D341Med (cell line): Measurements from ENCODE around the gene C14orf180.

Experiments used
- DNase-seq: peaks from one replicate; pipeline ENCODE4 v3.0.0; 2012; ENCODE audit warnings: low spot score

The C14orf180 gene

DNA sequence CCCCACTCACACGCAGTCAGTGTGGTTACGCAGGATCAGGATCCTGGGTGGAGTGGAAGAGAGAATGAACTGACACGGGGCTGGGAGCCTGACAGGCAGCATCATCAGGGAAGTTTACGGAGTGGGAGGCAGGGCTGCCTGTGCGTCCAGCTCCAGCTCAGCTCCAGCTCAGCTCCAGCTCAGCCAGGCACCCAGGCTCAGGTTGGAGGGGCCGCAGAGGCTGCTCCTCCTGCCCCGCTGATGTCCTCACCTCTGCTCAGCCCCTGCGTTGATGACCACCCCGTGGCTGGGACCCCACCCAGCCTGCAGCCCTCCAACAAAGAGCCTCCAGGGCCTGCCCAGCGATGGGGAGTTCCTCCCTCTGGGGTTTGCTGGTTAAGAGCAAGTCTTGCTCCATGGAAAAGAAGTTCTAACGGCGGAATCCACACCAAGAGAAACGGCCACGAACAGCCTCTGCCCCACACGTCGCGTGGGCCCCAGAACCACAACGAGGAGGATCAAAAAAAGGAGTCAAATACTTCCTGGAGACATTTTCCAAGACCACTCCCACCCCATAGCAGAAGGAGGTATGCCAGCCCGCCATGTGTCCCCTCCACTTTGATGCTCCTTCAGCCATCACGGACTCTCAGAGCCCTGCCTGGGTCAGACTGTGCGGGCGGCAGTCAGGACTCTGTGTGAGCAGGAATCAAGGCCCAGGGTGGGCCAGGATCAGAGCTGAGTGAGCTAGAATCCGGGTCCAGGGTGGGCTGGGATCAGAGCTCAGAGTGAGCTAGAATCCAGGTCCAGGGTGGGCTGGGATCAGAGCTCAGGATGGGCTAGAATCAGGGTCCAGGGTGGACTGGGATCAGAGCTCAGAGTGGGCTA lies 17.7 kb upstream of the C14orf180 start:
- DNase-seq: no peak

DNA sequence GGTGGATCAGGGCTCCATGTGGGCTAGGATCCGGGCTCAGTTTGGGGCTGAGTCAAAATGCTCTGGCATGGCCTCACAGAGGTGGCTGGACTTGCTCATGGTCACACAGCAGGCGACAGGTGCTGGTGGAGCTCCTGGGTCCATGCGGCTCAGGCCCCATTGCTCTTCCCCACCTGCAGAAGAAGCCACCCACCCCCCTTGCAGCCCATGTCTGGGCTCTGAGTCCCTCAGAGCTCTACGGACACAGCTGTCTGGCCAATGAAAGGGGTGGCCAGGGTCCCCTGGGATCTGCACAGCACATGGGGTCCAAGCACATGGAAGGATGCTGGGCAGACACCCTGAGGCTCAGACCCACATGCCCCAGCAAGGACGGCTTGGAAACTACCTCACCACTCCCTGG lies 17.0 kb upstream of the C14orf180 start:
- no peak for DNase-seq

DNA sequence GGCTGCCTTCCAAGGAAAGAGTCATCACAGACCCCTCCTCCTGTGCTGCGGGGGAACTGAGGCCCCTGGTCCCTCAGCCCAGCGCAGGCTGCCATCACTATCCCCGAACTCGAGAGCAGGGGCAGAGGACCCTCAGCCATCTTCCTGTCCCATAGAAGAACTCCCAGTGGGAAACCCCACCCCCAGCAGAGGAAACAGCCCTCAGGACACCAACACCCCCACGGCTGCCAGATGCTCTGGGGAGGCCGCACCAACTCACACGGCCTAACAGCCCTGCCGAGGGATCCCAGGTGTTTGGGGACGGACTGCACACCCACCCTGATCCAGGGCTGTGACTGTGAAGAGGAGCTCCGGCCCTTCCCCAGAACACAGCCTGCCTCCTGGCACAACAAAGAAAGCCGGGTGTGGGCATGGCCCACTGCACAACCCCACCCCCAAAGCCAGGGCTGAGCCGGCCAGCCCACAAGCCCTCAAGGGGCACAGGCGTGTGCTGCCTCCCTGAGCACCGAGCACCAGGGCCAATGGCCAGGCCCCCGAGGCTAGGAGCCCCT lies 16.3 kb upstream of the C14orf180 start:
- no peak for DNase-seq

DNA sequence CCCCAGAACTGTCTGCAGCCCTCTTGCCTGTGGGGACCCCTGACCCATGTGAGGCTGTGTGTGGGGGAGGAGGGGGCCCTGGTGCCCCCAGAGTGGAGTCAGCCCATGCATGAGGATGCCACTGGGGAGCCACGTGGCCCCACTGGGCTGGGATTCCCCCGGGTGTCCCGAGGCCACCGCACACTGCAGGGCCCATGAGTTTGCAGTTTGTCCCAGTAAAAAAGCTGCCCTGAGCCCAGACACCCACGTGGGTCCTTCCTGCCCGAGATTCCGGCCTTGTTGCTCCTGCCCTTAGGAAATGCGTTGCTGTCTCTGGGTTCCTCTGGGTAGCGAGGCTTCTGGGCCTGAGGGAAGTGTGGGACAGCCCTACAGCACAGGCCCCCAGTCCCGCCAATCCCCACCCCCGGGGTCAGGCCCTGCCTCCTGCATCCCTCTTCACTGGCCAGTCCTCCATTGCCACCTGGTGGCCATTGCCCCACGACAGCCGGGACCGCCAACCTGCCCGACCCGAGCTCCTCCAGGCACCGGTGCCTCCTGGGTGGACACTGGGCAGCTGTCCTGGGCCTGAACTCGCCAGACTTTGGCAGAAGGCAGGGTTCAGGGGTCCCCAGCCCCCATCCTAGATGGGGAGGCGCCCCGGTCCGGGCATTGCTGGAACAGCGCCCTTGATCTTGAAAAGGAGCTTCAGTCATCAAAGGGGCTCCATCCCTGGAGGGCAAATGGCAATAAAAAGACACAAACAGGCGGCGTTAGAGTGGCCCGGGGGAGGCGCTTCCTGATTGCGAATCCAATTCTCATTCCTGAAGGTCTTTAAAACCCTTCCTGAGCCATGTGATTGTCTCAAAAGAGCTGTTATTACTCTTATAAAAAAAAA lies 15.6 kb upstream of the C14orf180 start:
- peak; percentile 91 for DNase-seq

DNA sequence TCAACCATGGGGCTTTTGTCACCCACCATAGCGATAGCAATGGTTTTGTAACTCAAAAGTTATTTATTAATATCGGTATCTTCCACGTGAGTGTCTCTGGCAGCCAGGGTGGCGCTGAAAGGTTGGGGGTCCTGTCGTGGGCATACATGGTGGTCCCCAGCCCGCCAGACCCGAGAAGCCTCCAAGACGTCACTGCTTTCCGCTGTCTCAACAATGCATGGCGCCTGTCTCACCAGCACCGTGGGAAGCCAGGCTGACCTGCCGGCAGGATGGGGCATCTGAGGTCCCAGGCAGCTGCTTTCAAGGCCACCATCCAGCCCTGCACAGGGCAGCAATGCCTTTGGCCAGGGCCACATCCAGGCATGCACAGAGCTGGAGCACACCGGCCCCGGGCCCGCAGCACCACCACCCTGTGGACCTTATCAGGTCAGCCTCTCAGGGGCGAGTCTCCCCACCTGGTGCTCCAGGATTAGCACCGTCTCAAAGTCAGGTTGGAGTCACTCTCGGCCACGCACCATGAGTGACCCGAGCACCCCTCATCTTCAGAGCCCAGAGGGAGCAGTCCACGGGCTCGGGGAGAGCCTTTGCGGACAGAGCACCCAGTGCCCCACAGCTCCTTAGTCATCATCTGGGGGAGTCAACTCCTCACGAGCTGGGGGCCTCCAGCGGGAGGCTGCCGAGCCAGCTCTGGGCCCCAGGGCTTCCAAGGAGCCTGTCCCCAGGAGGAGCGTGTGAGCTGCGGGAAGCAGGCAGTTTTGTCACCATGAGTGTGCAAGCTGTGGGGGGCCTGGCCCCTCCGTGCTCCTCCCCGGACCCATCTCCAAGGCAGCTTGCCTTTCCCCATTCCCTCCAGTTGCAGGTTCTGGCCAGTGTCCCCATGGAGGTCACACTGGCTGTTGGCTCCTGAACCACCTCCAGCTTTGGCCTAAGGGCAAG lies 14.6 kb upstream of the C14orf180 start:
- DNase-seq: no peak

DNA sequence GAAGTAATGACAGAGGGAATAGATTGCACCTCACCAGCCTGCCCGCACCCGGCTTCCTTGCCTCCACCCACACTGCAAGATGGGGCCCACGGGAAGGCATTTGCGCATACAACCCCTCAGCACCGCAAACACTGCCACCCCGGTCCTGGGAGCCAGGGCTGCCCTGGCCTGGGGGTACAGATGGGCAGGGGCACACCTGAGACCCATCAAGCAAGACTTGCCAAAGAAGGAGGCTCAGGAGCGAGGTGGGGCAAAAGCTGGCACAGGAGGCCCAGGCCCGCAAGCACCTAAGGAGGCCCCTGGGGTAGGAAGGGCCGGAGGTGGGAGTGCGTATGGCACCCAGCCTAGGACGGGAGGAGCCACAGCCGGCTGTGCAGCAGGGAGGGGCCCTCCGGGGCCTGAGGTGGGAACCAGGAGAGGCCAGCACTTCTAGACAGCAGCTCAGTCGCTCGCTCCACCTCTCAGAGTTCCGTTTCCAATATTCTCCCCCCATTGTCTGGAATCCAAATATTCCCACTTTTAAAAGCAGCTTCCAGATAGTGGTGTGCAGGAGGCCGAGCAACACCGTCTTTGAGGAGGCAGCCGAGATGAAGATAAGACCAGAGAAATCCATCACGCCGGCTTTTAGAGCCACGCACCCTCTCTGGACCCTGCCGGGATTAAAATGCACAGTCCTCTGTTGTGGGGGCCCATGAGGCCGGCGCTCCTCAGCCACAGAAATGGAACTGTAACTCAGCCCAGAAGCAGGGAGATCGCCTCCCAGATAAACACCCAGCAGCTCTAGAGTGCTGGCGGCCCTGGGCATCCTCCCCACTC lies 12.2 kb upstream of the C14orf180 start:
- no peak for DNase-seq

DNA sequence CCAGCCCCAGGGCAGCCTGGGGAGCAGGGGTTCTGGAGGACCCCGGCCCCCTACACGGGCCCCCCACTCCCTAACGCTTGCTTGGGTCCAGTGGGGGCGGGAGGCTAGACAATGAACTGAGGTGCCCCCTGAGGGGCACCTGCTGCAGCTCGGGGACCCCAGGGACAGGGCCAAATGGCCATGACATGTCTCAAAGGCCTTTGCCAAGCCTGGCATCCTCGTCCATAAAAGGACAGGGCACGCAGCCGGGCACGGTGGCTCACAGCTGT lies 11.7 kb upstream of the C14orf180 start:
- DNase-seq: no peak

DNA sequence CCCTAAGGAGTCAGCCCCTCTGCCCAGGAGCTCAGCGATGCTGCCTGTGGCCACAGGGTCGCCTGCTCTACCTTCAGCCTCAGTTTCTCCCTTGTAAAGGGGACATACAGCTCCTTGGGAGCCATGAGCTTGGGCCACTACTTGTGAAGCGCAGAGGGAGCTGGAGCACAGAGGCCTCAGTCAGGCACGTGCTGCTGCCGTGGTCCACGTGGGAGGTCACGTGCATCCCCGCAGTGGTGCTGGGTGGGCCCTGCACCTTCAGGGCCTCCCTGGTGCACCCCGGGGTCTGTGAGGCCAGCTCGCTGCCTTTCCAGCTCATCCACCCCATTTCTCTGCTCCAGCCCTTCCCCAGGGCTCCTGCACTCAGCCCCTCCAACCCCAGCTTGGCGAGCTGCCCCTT lies 10.9 kb upstream of the C14orf180 start:
- DNase-seq: no peak

DNA sequence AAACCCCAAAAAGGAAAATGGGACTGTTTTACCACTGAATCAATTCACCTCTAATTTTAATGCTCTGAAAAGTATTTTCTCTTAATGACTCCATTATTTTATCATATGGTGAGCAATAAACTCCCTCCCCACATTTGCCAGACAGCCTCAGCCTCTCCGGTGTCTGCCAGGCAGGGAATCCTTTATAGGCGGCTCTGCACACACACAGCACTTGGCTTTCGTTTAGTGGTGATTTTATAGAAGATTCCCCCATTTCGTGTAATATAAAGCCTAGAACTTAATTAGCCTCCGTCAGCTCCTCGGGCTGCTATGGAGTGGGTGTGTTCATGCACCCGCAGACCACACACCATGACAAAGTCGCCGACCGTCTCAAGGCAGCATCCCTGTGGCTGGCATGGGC lies 10.1 kb upstream of the C14orf180 start:
- no peak for DNase-seq

DNA sequence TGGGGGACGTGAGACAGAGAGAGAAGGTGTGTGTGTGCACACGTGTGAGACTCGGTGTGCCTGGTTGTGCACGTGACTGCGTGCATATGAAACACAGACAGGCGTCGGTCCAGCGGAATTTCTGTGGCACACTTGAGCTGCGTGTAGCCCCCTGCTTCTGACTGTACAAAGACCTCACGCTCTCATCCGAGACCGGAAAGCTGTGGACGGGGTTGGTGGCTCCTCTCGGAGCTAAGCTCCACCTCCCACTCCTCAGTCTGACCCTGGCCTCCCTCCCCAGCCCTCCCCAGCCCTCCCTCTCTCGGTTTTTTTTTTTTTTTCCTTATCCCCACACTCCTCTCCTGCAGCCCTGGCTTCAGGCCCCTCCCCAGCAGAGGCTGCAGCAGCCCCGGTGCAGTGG lies 8.3 kb upstream of the C14orf180 start:
- no peak for DNase-seq

DNA sequence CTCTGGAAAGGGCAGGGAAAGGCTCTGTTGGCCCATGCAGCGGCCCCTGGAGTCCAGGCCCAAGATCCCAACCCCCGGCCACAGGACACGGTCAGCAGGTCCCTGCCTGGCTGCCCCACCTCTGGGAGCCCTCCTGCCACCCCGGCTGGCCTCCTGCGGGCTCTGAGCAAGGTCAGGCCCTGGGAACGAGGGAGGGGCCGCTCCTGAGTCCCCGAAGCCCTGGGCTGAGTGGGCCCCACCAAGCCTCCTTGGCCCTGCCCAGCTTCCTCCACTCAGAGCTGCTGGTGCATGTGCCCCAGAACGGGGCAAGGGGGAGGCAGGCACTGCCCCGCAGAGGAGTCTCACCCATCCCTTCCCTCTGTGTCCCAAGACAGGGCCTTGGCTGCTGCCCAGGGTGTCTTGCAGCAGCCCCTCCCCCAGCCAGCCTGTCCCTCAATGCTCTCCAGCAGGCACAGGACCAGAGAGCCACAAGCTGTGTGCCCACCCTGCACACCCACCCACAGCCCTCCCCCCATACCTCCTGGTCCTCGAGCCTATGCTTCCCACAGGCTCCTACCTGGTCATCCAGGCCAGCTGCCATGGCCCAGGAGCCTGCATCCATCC lies 7.4 kb upstream of the C14orf180 start:
- DNase-seq: no peak

DNA sequence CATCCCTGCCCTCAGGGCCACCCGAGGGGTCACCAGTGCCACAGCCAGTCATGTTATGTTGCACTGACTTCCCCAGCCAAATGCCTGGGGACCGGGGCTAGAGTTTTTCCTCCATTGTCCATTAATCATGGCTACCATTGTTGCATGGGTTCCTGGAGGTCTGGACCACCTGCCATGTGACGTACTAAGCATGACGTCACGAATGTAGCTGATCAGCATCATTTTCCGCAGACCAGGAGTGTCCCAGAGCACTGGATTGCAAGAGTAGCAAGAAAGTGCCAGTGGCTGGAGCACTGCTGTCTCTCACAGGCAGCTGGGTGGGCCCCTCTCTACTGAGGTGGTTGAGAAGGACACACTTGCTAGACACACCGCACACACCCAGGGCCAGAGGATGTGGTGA lies 6.9 kb upstream of the C14orf180 start:
- DNase-seq: no peak

DNA sequence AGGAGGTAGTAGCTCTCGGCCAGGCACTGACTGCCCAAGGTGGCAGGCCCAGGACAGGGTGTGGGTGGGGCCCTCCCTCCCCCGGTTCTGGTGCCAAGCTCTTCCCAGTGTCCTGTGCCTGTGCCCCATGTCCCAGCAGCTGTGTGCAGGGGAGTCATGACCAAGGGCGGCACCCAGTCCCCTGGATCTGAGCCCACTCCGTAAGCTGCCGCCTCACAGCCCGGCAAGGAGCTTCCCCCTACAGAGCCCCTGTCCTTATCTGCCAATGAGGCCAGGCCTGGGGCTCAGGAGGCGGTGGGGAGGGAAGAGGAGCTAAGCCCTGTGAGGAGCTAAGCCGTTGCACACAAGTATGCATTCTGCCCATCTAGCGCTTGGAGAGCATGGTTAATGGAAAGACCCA lies 5.6 kb upstream of the C14orf180 start:
- no peak for DNase-seq

DNA sequence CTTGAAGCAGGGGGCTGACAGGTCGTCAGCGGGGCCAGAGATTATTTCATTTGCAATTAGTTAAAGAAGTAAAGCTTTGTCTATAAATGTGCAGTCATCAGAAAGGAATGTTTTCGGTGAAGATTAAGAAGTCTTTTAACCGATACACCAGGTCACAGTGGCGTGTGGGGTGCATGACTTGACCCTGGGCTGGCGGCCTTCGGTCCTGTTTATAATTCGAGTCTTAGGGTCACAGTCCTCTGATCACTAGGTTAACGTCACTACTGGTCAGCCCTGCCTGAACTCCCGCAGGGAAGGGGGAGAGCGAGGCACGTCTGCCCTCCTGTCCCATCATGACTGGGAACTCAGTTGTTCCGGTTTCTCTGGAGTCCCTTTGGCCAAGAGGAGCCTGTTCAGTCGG lies 5.0 kb upstream of the C14orf180 start:
- DNase-seq: no peak

DNA sequence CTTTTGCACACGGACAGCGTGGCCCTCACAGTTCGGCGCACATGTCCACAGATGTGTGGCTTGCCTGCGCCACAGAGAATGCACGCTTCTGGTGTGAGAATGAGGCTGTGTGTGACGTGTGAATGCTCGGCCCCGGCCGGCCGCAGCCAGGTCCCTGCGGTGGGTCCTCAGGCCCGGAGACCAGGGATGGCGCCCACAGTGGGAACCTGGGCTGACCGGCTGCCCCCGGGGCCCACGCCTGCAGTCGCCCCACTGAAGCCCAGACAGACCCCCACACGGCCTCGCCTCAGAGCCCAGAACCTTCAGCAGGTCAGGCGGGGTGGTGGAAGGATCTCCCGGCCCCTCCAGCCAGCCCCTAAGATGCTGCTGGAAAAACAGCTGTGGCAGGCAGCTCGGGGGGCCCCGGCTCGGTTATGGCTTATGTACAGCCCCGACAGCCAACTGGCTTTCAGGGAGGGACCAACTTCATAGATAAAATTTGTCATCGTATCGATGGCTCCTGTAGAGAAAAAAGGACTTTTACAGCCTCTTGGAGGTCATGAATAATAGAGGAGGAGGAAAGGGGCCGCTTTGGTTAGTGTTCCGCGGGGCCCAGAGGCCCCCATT lies 4.5 kb upstream of the C14orf180 start:
- DNase-seq: no peak

DNA sequence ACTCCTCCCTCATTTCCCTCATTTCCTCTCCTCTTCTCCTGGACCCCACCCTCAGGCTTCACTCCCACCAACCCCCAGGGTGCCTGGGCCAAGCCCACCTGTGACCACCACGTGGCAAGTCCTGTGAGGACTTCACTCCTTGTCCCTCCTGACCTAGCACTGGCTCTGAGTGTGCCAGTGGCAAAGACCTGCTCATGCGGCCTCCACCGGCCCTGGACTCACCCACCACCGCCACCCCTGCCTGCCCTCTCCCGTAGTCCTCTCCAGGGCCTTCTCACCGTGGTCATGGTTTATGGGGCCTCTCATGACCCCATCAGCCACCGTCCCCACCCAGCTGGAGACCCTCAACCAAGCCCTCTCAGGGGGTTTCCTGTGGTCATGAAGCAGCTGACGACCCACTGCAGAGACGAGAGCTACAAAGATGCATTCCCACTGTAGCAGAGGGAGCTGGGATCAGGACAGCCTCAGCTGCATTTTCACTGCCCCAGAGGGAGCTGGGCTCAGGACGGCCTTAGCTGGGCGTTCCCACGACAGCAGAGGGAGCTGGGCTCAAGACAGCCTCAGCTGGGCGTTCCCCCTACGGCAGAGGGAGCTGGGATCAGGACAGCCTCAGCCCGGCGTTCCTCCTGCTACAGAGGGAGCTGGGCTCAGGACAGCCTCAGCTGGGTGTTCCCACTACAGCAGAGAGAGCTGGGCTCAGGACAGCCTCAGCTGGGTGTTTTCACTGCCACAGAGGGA lies 3.2 kb upstream of the C14orf180 start:
- DNase-seq: no peak

DNA sequence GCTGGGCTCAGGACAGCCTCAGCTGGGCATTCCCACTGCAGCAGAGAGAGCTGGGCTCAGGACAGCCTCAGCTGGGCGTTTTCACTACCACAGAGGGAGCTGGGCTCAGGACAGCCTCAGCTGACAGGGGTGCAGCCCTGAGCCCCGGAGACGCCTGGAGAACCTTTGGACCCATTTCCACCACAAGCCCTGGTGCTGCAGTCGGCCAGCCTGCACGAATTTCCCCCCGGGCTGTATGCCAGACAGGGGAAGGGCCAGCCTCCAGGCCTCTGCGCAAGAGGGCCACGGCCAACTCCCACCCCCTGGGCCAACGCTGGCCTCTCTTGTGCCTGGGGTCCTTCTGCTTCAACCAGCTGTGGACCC lies 2.6 kb upstream of the C14orf180 start:
- no peak for DNase-seq

DNA sequence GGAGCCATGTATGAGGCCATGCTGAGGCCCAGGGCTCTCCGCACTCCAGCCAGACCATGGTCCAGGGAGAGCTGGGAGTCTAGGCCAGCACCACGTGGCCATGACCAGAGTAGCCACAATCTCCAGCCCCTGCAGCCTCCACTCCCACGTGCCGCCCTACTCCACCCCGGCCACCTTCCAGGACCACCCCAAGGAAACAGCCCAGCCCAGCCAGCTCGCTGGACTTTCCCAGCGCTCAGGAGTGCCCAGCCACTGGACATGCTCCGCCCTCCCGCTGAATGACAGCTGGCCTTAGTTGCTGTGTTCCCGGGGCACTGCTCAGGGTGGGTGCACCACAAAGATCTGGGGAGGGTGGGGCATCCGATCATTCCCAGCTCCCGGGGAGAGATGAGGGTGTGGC lies 2.1 kb upstream of the C14orf180 start:
- no peak for DNase-seq

DNA sequence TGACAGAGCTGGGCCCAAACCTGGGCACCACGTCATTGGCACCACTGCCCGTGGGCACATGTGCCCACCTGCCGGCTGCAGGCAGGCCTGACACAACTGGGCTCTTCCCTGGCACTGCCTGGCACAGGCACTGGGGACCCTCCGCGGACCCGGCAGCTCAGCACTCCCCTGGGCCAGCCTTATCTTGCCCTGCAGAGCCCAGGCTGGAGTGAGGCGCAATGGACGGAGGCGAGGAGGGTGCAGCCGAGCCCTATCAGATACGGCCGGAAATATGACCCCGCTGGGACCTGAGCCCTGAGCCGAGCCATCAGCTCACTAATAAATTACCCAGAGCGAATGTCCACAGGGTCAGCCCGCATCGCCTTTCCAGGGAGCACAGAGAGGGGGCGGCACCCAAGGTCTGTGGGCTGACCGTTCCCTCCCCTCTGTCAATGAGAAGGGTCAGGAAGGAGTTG lies 1.7 kb upstream of the C14orf180 start:
- no peak for DNase-seq

DNA sequence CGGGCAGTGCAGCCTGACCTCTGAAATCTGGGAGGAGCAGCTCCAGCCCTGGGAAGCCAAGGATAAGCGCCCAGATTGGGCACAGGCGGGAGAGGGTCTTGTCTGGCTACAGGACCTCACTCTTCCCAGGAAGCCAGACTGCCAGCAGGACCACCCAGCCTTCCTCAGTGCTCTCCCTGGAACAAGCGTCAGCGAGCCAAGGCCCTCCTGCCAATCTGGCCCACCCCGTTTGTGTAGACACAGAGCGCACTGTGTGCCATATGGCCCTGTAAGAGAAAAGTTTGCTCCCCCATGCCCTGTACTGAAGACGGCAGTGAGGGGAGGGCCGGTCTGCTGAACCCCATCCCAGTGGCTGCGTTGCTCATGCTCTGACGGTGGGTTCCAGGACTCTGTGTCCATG lies 1.2 kb upstream of the C14orf180 start:
- no peak for DNase-seq
